ENCODE data around the gene PPM1H. TPM values are rescaled to one million over a fixed set of nuclear protein-coding genes. Genes with fewer than 3 reads are reported as not detected.
A peak's percentile ranks its signal among the peaks of the same experiment; 100 is the strongest.

The PPM1H gene
- total RNA-seq, 1 donor from 2014 or later = 15.7 TPM

DNA sequence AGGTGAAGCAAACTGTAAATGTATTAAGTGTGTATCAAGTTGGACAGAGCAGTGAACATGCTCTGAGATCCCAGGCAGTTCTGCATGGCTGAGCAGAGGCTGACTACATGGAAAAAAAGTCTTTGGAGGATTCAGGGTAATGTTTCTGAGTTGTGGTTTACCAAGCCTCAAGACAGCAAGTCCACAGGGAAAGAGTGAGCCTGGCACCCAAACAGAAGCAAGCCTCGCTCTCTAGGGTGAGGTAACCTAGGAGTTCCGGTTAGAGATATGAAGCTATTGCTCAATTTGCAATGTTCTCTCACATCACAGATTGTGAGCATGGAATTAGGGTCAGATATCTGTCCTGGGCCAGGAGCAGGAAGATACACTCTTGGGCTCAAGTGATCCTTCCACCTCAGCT lies 309.7 kb downstream of the PPM1H start:
- no peaks in the 10 kb centered on the region for H3K9me3 Mint-ChIP-seq
- H3K4me1 Mint-ChIP-seq = peaks cover 29% of the 10 kb centered on the region
- TF ChIP-seq CTCF (IDR thresholded peaks at IDR 0.05; ENCODE audit: unreplicated experiment) = no peak
- peaks cover 11% of the 10 kb centered on the region for H3K27me3 Mint-ChIP-seq (ENCODE audit: low read depth)
- H3K4me3 Mint-ChIP-seq = no peak overlapping the region
- peak overlapping the region; percentile 29 for H3K27ac Mint-ChIP-seq
- no peak for DNase-seq (ENCODE audit: low spot score in 2 of 2, unreplicated experiment in 2 of 2)
- no peaks in the 10 kb centered on the region for H3K36me3 Mint-ChIP-seq

- H3K27me3 Mint-ChIP-seq (ENCODE audit: low read depth) = no peaks in the 10 kb centered on the region
Measured at GRCh38 chr12:62622177-62622576, 312.8 kb downstream of the PPM1H start.

GRCh38 chr12:62621101-62621638 lies 313.8 kb downstream of the PPM1H start:
- no peak for TF ChIP-seq CTCF (IDR thresholded peaks at IDR 0.05; ENCODE audit: unreplicated experiment)
- Mint-ChIP-seq H3K27me3 (ENCODE audit: low read depth) (no peaks in the 10 kb centered on the region), H3K4me1 (peaks cover 15% of the 10 kb centered on the region), H3K27ac (no peak overlapping the region), H3K4me3 (no peak overlapping the region), H3K36me3 (peaks cover 3% of the 10 kb centered on the region), H3K9me3 (no peaks in the 10 kb centered on the region)
- no peak for DNase-seq (ENCODE audit: low spot score in 2 of 2, unreplicated experiment in 2 of 2)

More at GRCh38 chr12:62622177-62622576, 312.8 kb downstream of the PPM1H start:
- H3K4me3 Mint-ChIP-seq = no peak overlapping the region
- TF ChIP-seq CTCF (IDR thresholded peaks at IDR 0.05; ENCODE audit: unreplicated experiment) = no peak
- H3K4me1 Mint-ChIP-seq = peaks cover 15% of the 10 kb centered on the region
- no peak for DNase-seq (ENCODE audit: low spot score in 2 of 2, unreplicated experiment in 2 of 2)
- no peaks in the 10 kb centered on the region for H3K36me3 Mint-ChIP-seq
- no peaks in the 10 kb centered on the region for H3K9me3 Mint-ChIP-seq
- H3K27ac Mint-ChIP-seq = no peak overlapping the region

DNA sequence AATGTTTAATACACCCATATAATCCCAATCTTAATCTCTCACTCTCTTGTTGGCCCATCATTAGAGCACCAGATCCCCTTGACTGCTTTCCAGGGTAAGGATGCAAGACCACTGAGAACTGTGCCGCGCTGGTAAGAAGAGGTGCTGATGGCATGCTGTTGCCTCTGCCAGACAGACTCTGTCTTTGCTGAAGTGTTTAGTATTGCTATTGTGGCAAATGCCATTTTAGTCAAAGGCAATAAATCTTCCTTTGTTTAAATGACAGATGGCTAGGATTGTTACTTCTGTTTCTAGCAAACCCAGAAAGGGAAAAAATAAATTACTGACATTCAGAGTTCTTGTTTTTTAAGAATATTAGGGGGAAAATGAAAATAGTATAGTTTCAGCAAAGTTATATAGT lies 316.0 kb downstream of the PPM1H start:
- no peaks in the 10 kb centered on the region for H3K27me3 Mint-ChIP-seq (ENCODE audit: low read depth)
- no peak for DNase-seq (ENCODE audit: low spot score in 2 of 2, unreplicated experiment in 2 of 2)
- no peak overlapping the region for H3K4me3 Mint-ChIP-seq
- H3K9me3 Mint-ChIP-seq = no peaks in the 10 kb centered on the region
- H3K27ac Mint-ChIP-seq = no peak overlapping the region
- TF ChIP-seq CTCF (IDR thresholded peaks at IDR 0.05; ENCODE audit: unreplicated experiment) = no peak
- H3K4me1 Mint-ChIP-seq = peaks cover 5% of the 10 kb centered on the region
- H3K36me3 Mint-ChIP-seq = peaks cover 5% of the 10 kb centered on the region

DNA sequence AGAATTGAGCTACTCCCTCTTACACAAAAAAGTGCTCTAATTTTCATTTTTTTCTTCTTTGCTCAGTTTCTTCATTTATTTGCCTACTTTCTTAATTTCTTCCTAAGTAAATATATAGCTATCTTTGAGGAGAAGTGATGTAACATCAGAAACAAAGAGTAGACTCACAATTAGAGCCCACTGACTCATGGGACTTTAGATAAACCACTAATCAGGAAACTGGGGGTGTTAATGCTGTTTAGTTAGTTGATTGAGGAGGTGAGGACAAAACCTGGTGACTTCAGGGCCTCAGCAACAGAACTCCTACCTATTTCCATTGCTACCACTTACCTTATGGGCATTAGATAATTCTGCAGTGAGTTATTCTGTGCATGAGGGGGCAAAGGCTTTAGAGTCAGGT lies 316.6 kb downstream of the PPM1H start:
- DNase-seq (ENCODE audit: low spot score in 2 of 2, unreplicated experiment in 2 of 2) = no peak
- Mint-ChIP-seq H3K4me1 (peaks cover 5% of the 10 kb centered on the region), H3K9me3 (no peaks in the 10 kb centered on the region), H3K4me3 (no peak overlapping the region), H3K27me3 (ENCODE audit: low read depth) (no peaks in the 10 kb centered on the region), H3K27ac (no peak overlapping the region), H3K36me3 (peaks cover 5% of the 10 kb centered on the region)
- no peak for TF ChIP-seq CTCF (IDR thresholded peaks at IDR 0.05; ENCODE audit: unreplicated experiment)

DNA sequence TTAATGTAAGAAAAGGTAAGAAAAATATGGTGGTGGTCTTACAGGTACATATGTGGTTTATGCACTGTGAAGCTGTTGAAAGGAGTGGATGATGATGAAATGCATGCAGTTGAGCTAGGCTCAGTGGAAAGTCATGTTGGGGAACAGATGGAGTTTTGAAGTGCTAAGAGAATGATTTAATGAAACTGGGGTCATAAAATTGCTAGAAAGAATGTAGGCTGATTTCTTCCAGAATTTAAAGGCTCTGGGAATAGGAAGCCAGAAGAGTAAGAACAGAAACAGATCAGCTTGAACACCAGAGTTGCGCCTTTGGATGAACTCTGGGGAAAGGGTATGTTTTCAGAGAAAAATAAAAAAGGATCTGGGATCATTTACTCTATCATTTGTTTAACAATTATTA lies 321.9 kb downstream of the PPM1H start:
- no peak for TF ChIP-seq CTCF (IDR thresholded peaks at IDR 0.05; ENCODE audit: unreplicated experiment)
- H3K9me3 Mint-ChIP-seq = no peaks in the 10 kb centered on the region
- H3K27ac Mint-ChIP-seq = no peak overlapping the region
- peaks cover 5% of the 10 kb centered on the region for H3K36me3 Mint-ChIP-seq
- H3K27me3 Mint-ChIP-seq (ENCODE audit: low read depth) = no peaks in the 10 kb centered on the region
- no peak for DNase-seq (ENCODE audit: low spot score in 2 of 2, unreplicated experiment in 2 of 2)
- peaks cover 6% of the 10 kb centered on the region for H3K4me1 Mint-ChIP-seq
- H3K4me3 Mint-ChIP-seq = no peak overlapping the region
